Stomach smooth muscle (tissue), 2 donors: Measurements from ENCODE around the gene SOX30.

Experiments
- H3K27ac ChIP-seq: one replicate; pipeline ENCODE4 v1.7.0; 2013; ENCODE audit warnings: mild to moderate bottlenecking, low read length, inconsistent platforms
- H3K27me3 ChIP-seq, 2 donors: one replicate each; pipeline ENCODE4 v1.7.0; 2013; ENCODE audit warnings: low read length in 2 of 2; ENCODE audit not compliant: insufficient read depth in 2 of 2, control insufficient read depth in 1 of 2
- H3K36me3 ChIP-seq, 2 donors: one replicate each; pipeline ENCODE4 v1.7.0; 2013; ENCODE audit warnings: low read length in 2 of 2; ENCODE audit not compliant: control insufficient read depth in 2 of 2, insufficient read depth in 2 of 2
- H3K4me1 ChIP-seq: one replicate; pipeline ENCODE4 v1.7.0; 2013; ENCODE audit warnings: low read length; ENCODE audit not compliant: control insufficient read depth, insufficient read depth
- H3K4me3 ChIP-seq, 2 donors: one replicate each; pipeline ENCODE4 v1.7.0; 2013; ENCODE audit warnings: low read length in 2 of 2
- H3K9ac ChIP-seq, 2 donors: one replicate each; pipeline ENCODE4 v1.7.0; 2013; ENCODE audit warnings: low read length in 2 of 2, mild to moderate bottlenecking in 1 of 2
- H3K9me3 ChIP-seq, 2 donors: one replicate each; pipeline ENCODE4 v1.7.0; 2013; ENCODE audit warnings: low read length in 2 of 2; ENCODE audit not compliant: control insufficient read depth in 2 of 2
- donor health status: healthy.
- donor health status: Pancreatic carcinoma.

Gene SOX30

GRCh38 chr5:157606046-157606445 lies 46.2 kb downstream of the SOX30 start:
- Histone ChIP-seq H3K27me3 (no peaks in the 10 kb centered on the region), H3K9ac (no peak overlapping the region), H3K27ac (no peak overlapping the region), H3K4me1 (no peaks in the 10 kb centered on the region), H3K36me3 (no peaks in the 10 kb centered on the region), H3K4me3 (no peak overlapping the region), H3K9me3 (no peaks in the 10 kb centered on the region)

GRCh38 chr5:157603333-157604190 lies 48.7 kb downstream of the SOX30 start:
- Histone ChIP-seq H3K4me1 (peaks cover 3% of the 10 kb centered on the region), H3K27ac (no peak overlapping the region), H3K36me3 (no peaks in the 10 kb centered on the region), H3K4me3 (no peak overlapping the region), H3K27me3 (no peaks in the 10 kb centered on the region), H3K9me3 (no peaks in the 10 kb centered on the region), H3K9ac (no peak overlapping the region)

- Histone ChIP-seq H3K9me3 (no peaks in the 10 kb centered on the region), H3K9ac (no peak overlapping the region), H3K4me3 (no peak overlapping the region), H3K36me3 (no peaks in the 10 kb centered on the region), H3K27ac (no peak overlapping the region), H3K4me1 (peaks cover 3% of the 10 kb centered on the region), H3K27me3 (no peaks in the 10 kb centered on the region)
Observed at GRCh38 chr5:157602505-157602904, 49.7 kb downstream of the SOX30 start.

- no peak overlapping the region for H3K9ac ChIP-seq
- no peak overlapping the region for H3K27ac ChIP-seq
- no peaks in the 10 kb centered on the region for H3K9me3 ChIP-seq
- H3K27me3 ChIP-seq, result no peaks in the 10 kb centered on the region
- H3K4me3 ChIP-seq, result no peak overlapping the region
- H3K4me1 ChIP-seq, result peaks cover 3% of the 10 kb centered on the region
- no peaks in the 10 kb centered on the region for H3K36me3 ChIP-seq
Observed at GRCh38 chr5:157600252-157600651, 52.0 kb downstream of the SOX30 start.

- no peak overlapping the region for H3K27ac ChIP-seq
- H3K4me1 ChIP-seq, result peaks cover 3% of the 10 kb centered on the region
- H3K36me3 ChIP-seq, result no peaks in the 10 kb centered on the region
- no peaks in the 10 kb centered on the region for H3K9me3 ChIP-seq
- H3K27me3 ChIP-seq, result no peaks in the 10 kb centered on the region
- no peak overlapping the region for H3K9ac ChIP-seq
- no peak overlapping the region for H3K4me3 ChIP-seq
Observed at GRCh38 chr5:157599565-157599964, 52.7 kb downstream of the SOX30 start.

- no peaks in the 10 kb centered on the region for H3K9me3 ChIP-seq
- H3K27ac ChIP-seq, result no peak overlapping the region
- no peaks in the 10 kb centered on the region for H3K27me3 ChIP-seq
- H3K36me3 ChIP-seq, result no peaks in the 10 kb centered on the region
- peaks cover 3% of the 10 kb centered on the region for H3K4me1 ChIP-seq
- H3K9ac ChIP-seq, result no peak overlapping the region
- H3K4me3 ChIP-seq, result no peak overlapping the region
Observed at GRCh38 chr5:157598350-157598936, 53.8 kb downstream of the SOX30 start.

GRCh38 chr5:157597277-157597676 lies 55.0 kb downstream of the SOX30 start:
- Histone ChIP-seq H3K4me3 (no peak overlapping the region), H3K27me3 (no peaks in the 10 kb centered on the region), H3K9ac (no peak overlapping the region), H3K36me3 (no peaks in the 10 kb centered on the region), H3K27ac (no peak overlapping the region), H3K4me1 (peaks cover 3% of the 10 kb centered on the region), H3K9me3 (no peaks in the 10 kb centered on the region)

GRCh38 chr5:157596487-157596886 lies 55.8 kb downstream of the SOX30 start:
- peaks cover 3% of the 10 kb centered on the region for H3K4me1 ChIP-seq
- no peaks in the 10 kb centered on the region for H3K36me3 ChIP-seq
- no peak overlapping the region for H3K27ac ChIP-seq
- H3K9me3 ChIP-seq, result no peaks in the 10 kb centered on the region
- H3K9ac ChIP-seq, result no peak overlapping the region
- no peaks in the 10 kb centered on the region for H3K27me3 ChIP-seq
- H3K4me3 ChIP-seq, result no peak overlapping the region

- H3K27ac ChIP-seq, result no peak overlapping the region
- H3K27me3 ChIP-seq, result no peaks in the 10 kb centered on the region
- H3K4me1 ChIP-seq, result no peaks in the 10 kb centered on the region
- H3K9me3 ChIP-seq, result no peaks in the 10 kb centered on the region
- H3K4me3 ChIP-seq, result no peak overlapping the region
- no peaks in the 10 kb centered on the region for H3K36me3 ChIP-seq
- no peak overlapping the region for H3K9ac ChIP-seq
Observed at GRCh38 chr5:157594675-157595459, 57.4 kb downstream of the SOX30 start.

- Histone ChIP-seq H3K9ac (no peak overlapping the region), H3K36me3 (no peaks in the 10 kb centered on the region), H3K9me3 (no peaks in the 10 kb centered on the region), H3K27me3 (no peaks in the 10 kb centered on the region), H3K4me1 (no peaks in the 10 kb centered on the region), H3K4me3 (no peak overlapping the region), H3K27ac (no peak overlapping the region)
Observed at GRCh38 chr5:157594257-157594656, 58.0 kb downstream of the SOX30 start.
